Right lobe of liver (tissue), 6 donors: ENCODE results near the gene CDY2A. TPM values are rescaled to one million over a fixed set of nuclear protein-coding genes. Genes with fewer than 3 reads are reported as not detected.
A peak's percentile ranks its signal among the peaks of the same experiment; 100 is the strongest.
"Not testable (repeated sequence)": the region's sequence is repeated elsewhere in the genome, so short reads cannot be mapped to it uniquely, and the experiment has no call there.

ENCODE experiments used
- ATAC-seq, 4 donors: fragments of 200-7000 bp; cut with Tn5 transposase; one replicate each; pipeline ENCODE4 v1.9.1; 2020; ENCODE audit warnings: mild to moderate bottlenecking in 4 of 4, moderate library complexity in 4 of 4
- DNase-seq, 3 donors: peaks; one replicate each; pipeline ENCODE4 v3.0.0-alpha.2; 2020
- H3K27ac ChIP-seq, 3 donors: fragments of 200-600 bp; one replicate each; pipeline ENCODE4 v1.8.0; 2022
- H3K27me3 ChIP-seq, 2 donors: fragments of 200-600 bp; one replicate each; pipeline ENCODE4 v1.8.0; 2022
- H3K36me3 ChIP-seq, 4 donors: fragments of 200-600 bp; sonication (generic) in 1 of 4; one replicate each; pipeline versions ENCODE4 v1.5.1 to v1.8.0; 2017 to 2022; ENCODE audit warnings: control low read depth in 1 of 4
- H3K4me1 ChIP-seq, 4 donors: fragments of 200-600 bp; sonication (generic) in 1 of 4; one replicate each; pipeline versions ENCODE4 v1.5.1 to v1.8.0; 2017 to 2022; ENCODE audit warnings: control low read depth in 1 of 4
- H3K4me3 ChIP-seq, 3 donors: fragments of 200-600 bp; one replicate each; pipeline ENCODE4 v1.8.0; 2022
- H3K9me3 ChIP-seq, 4 donors: fragments of 200-600 bp; sonication (generic) in 1 of 4; one replicate each; pipeline versions ENCODE4 v1.5.1 to v1.8.0; 2017 to 2022; ENCODE audit warnings: control low read depth in 1 of 4
- WGBS: methylation state at CpG from one replicate; pipeline ENCODE4 v1.1.6; 2018; ENCODE audit warnings: low coverage, low lambda C conversion rate; ENCODE audit not compliant: insufficient coverage; ENCODE audit errors: missing lambda C conversion rate; 5-methylcytosine and 5-hydroxymethylcytosine counted together
- intact Hi-C, 2 donors: fragments of 100-400 bp; cut with DNase I; formaldehyde crosslinking; loops; one replicate each; pipeline versions ENCODE4 v1.11.2 to v1.14.1; 2022
- total RNA-seq, 6 experiments: library from RNA; depleted of rRNA in 2 of 6; stranded (reverse); fragments of >200 nt in 2 of 6; fragmentation: NEBNext Ultra II Directional in 3 of 6; extraction: Animal tissue kit (Norgen Biotek cat#: 25700) in 3 of 6; gene quantifications; one replicate each; pipeline versions ENCODE4 v1.1.0 to v1.2.4, GENCODE V29; 2016 to 2023
- donor health status: DM: no; HTN: yes; CAD: no.
- donor health status: DM: no; HTN: no; CAD: no.
- donor health status: DM: no; HTN: no; CAD: no.
- donor health status: DM: no; HTN: yes; CAD: no.
- donor health status: DM: no; HTN: yes; CAD: no.

The CDY2A gene
- total RNA-seq, 6 experiments from 2014 or later: not detected

- H3K4me1 ChIP-seq, intact Hi-C loops, H3K27me3 ChIP-seq, H3K9me3 ChIP-seq, H3K27ac ChIP-seq, H3K36me3 ChIP-seq, DNase-seq, H3K4me3 ChIP-seq, ATAC-seq: not testable (repeated sequence)
- no CpG with 5 or more reads among the region's 3 CpGs for WGBS
These were observed 30.9 kb downstream of the CDY2A start for GRCh38 chrY:18056473-18056872.

- WGBS: no CpG with 5 or more reads among the region's 12 CpGs
- H3K4me3 ChIP-seq, H3K9me3 ChIP-seq, DNase-seq, intact Hi-C loops, H3K36me3 ChIP-seq, H3K27ac ChIP-seq, H3K4me1 ChIP-seq, H3K27me3 ChIP-seq: not testable (repeated sequence)
- peak in 1 of 4 donors; percentile 68 for ATAC-seq
These were observed 47.9 kb downstream of the CDY2A start for GRCh38 chrY:18073464-18073863.

Other genes with a start within 250 kb of the CDY2A start
- not detected for gene CDY2B, start 145.6 kb upstream of the CDY2A start, total RNA-seq